ENCODE results near the gene STXBP1. TPM values are rescaled to one million over a fixed set of nuclear protein-coding genes. Genes with fewer than 3 reads are reported as not detected.

Gene STXBP1
- total and polyA plus RNA-seq, 2 donors (not counting 3 experiments of a cell fraction or from before 2014, with no cell fraction given) = 18.8 to 51.3 TPM

- ChIA-PET POLR2A (interaction anchor here (0.6 kb wide), 1 partner anchor 37 kb away, joined by 3 read pairs; no protein-coding TSS in a partner anchor), CTCF (no interaction called here)
- H3K9ac ChIP-seq (replicated peaks; ENCODE audit: extremely low read depth, insufficient read depth, low read length) = no peak overlapping the region
- H4K20me1 ChIP-seq (replicated peaks; ENCODE audit: control insufficient read depth, extremely low read depth, insufficient read depth, low read length) = no peaks in the 10 kb centered on the region
- H3K27me3 ChIP-seq (ENCODE audit: control insufficient read depth in 2 of 2, insufficient read depth in 2 of 2, low read length in 2 of 2) = no peaks in the 10 kb centered on the region
- DNase-seq (ENCODE audit: low read depth, low spot score) (no peak), FAIRE-seq (no peak)
- TF ChIP-seq POLR2AphosphoS5 (IDR thresholded peaks at IDR 0.05; ENCODE audit: insufficient read depth, low read depth, low read length) = no peak
- no peak for TF ChIP-seq POLR2A (IDR thresholded peaks at IDR 0.05; ENCODE audit: low read depth, low read length)
- TF ChIP-seq MAX (IDR thresholded peaks at IDR 0.05; ENCODE audit: insufficient read depth, insufficient read length) = no peak
- TF ChIP-seq FOS (IDR thresholded peaks at IDR 0.05; ENCODE audit: borderline replicate concordance, insufficient read depth, low read length) = no peak
- no peak for TF ChIP-seq JUN (IDR thresholded peaks at IDR 0.05; ENCODE audit: borderline replicate concordance, insufficient read depth, insufficient read length, low read depth)
- no peak for TF ChIP-seq MYC (IDR thresholded peaks at IDR 0.05; ENCODE audit: low read depth, low read length)
- TF ChIP-seq CTCF (IDR thresholded peaks at IDR 0.05; ENCODE audit: extremely low read depth in 1 of 2, insufficient read depth in 1 of 2, low read depth in 1 of 2, low read length in 2 of 2) = no peak
- TF ChIP-seq EZH2 (IDR thresholded peaks at IDR 0.05; ENCODE audit: borderline replicate concordance, low read depth, low read length, severe bottlenecking) = no peak
- no peak for TF ChIP-seq GATA2 (IDR thresholded peaks at IDR 0.05; ENCODE audit: insufficient read depth, insufficient read length, low read depth, low read length)
- no peak overlapping the region for H3K27ac ChIP-seq (ENCODE audit: insufficient read depth, low read depth, low read length)
- no peaks in the 10 kb centered on the region for H3K9me3 ChIP-seq (replicated peaks; ENCODE audit: control insufficient read depth, insufficient read depth, low read length)
- BruUV-seq (replicated peaks) = no TSS peak
- intact Hi-C loops (cut with micrococcal nuclease) = no loop called here
- no peak overlapping the region for H3K4me2 ChIP-seq (ENCODE audit: insufficient read depth, low read length)
- H3K9me1 ChIP-seq (replicated peaks; ENCODE audit: control insufficient read depth, extremely low read depth, insufficient read depth, low read length) = no peaks in the 10 kb centered on the region
- no peak overlapping the region for H3K4me3 ChIP-seq (replicated peaks in 1 of 3; ENCODE audit: insufficient read depth in 1 of 3, low read depth in 1 of 3, low read length in 3 of 3)
- dilution Hi-C loops (cut with MboI; ENCODE audit: extremely low pct_ligation_motif_present, low sequenced_read_pairs) = no loop called here
- peaks cover 0 to 19% of the 10 kb centered on the region in 2 experiments for H3K36me3 ChIP-seq (ENCODE audit: control insufficient read depth in 2 of 2, extremely low read depth in 1 of 2, insufficient read depth in 2 of 2, low read length in 2 of 2)
- H3K79me2 ChIP-seq (ENCODE audit: control insufficient read depth, insufficient read depth, low read length) = no peaks in the 10 kb centered on the region
- no peak overlapping the region for H2AFZ ChIP-seq (ENCODE audit: low read depth, low read length)
- no peaks in the 10 kb centered on the region for H3K4me1 ChIP-seq (ENCODE audit: control insufficient read depth, extremely low read depth, insufficient read depth, low read length)
Observed at GRCh38 chr9:127689329-127690000, 77.4 kb downstream of the STXBP1 start.

Data from endothelial cell of umbilical vein (primary cell).